ENCODE data around the gene ROPN1L. TPM values are rescaled to one million over a fixed set of nuclear protein-coding genes. Genes with fewer than 3 reads are reported as not detected.

ROPN1L gene
- total and polyA plus RNA-seq, 10 of the 15 experiments (the other 5 are each of a cell fraction or from before 2014, with no cell fraction given): 0.07 to 0.38 (median 0.22) TPM; not detected in 6

- no peak for TF ChIP-seq BHLHE40 (IDR thresholded peaks at IDR 0.05; ENCODE audit: borderline replicate concordance in 1 of 2, low read depth in 2 of 2, low read length in 1 of 2)
These were observed 50.0 kb downstream of the ROPN1L start (continued) for GRCh38 chr5:10491673-10492026.

GRCh38 chr5:10493884-10494283 lies 52.2 kb downstream of the ROPN1L start:
- H3K9me3 ChIP-seq (replicated peaks; ENCODE audit: control insufficient read depth, insufficient read depth, low read length): peaks cover 8% of the 10 kb centered on the region
- no peaks in the 10 kb centered on the region for H3K27me3 ChIP-seq (replicated peaks in 1 of 2; ENCODE audit: control insufficient read depth in 2 of 2, insufficient read depth in 2 of 2, low read length in 1 of 2)
- no peak overlapping the region for H3K9ac ChIP-seq (ENCODE audit: control insufficient read depth, insufficient read depth, low read length)
- in situ Hi-C loops (cut with MboI): no loop called here
- no peak overlapping the region for H3K4me3 ChIP-seq
- no peaks in the 10 kb centered on the region for H3K79me2 ChIP-seq (ENCODE audit: control insufficient read depth, insufficient read depth, low read length)
- SMC1A ChIA-PET (ENCODE audit: uncharacterized antibody, unreplicated experiment): interaction anchor here (1.0 kb wide), 1 partner anchor 134 kb away, joined by 3 read pairs; no protein-coding TSS in a partner anchor
- peaks cover 30% of the 10 kb centered on the region for H3K4me1 ChIP-seq (ENCODE audit: control insufficient read depth, insufficient read depth, low read length)
- WGBS (ENCODE audit: insufficient coverage, insufficient replicate concordance, low lambda C conversion rate, missing lambda C conversion rate): 29% methylated on average over 4 of the region's 4 CpGs
- BruUV-seq (replicated peaks): no TSS peak
- DNase-seq (ENCODE audit: low read depth, low spot score): no peak
- H3K4me2 ChIP-seq (ENCODE audit: control insufficient read depth, insufficient read depth): peak overlapping the region; percentile 44
- CTCF ChIA-PET: no interaction called here
- no peak overlapping the region for H2AFZ ChIP-seq (ENCODE audit: control insufficient read depth, low read depth, low read length)
- H4K20me1 ChIP-seq (ENCODE audit: control insufficient read depth, insufficient read depth): no peaks in the 10 kb centered on the region
- no peak overlapping the region for H3K27ac ChIP-seq (ENCODE audit: control insufficient read depth, insufficient read depth)
- no peaks in the 10 kb centered on the region for H3K36me3 ChIP-seq (ENCODE audit: control insufficient read depth in 2 of 2, insufficient read depth in 2 of 2, low read length in 1 of 2)
- FAIRE-seq: no peak
- intact Hi-C loops (cut with micrococcal nuclease; ENCODE audit: unreplicated experiment): loop anchor here (5.0 kb wide), 1 partner anchor 68 kb away; the partner anchor contains the start of gene ANKRD33B
- peak; percentile 17; the same call in 1 of the 3 replicates for ATAC-seq
- POLR2A ChIA-PET: no interaction called here
- RAD21 ChIA-PET (ENCODE audit: unreplicated experiment): no interaction called here
- TF ChIP-seq CEBPB (IDR thresholded peaks at IDR 0.05; ENCODE audit: borderline replicate concordance in 1 of 2, low read depth in 2 of 2, low read length in 2 of 2): no peak
- peak; percentile 85 for TF ChIP-seq EED (IDR thresholded peaks at IDR 0.05; ENCODE audit: low read depth)
- peak; percentile 93 for TF ChIP-seq RUNX3 (IDR thresholded peaks at IDR 0.05; ENCODE audit: low read length)
- peak in 1 of 2 experiments; percentile 84; a peak in 2 of 4 replicates for TF ChIP-seq ETV6 (conservative IDR thresholded peaks at IDR 0.05 in 1 of 2, IDR thresholded peaks at IDR 0.05 in 1 of 2; ENCODE audit: borderline replicate concordance in 1 of 2, low read depth in 1 of 2)
- peak; percentile 12; the same call in 1 of the 2 replicates for TF ChIP-seq SPI1 (IDR thresholded peaks at IDR 0.05; ENCODE audit: borderline replicate concordance, insufficient read depth, low read depth, low read length)
- TF ChIP-seq CREB1 (IDR thresholded peaks at IDR 0.05; ENCODE audit: low read depth): peak; percentile 31; the same call in 1 of the 2 replicates
- peak; percentile 66 for TF ChIP-seq NFIC (IDR thresholded peaks at IDR 0.05; ENCODE audit: low read depth, low read length)
- TF ChIP-seq, protein P1, sequence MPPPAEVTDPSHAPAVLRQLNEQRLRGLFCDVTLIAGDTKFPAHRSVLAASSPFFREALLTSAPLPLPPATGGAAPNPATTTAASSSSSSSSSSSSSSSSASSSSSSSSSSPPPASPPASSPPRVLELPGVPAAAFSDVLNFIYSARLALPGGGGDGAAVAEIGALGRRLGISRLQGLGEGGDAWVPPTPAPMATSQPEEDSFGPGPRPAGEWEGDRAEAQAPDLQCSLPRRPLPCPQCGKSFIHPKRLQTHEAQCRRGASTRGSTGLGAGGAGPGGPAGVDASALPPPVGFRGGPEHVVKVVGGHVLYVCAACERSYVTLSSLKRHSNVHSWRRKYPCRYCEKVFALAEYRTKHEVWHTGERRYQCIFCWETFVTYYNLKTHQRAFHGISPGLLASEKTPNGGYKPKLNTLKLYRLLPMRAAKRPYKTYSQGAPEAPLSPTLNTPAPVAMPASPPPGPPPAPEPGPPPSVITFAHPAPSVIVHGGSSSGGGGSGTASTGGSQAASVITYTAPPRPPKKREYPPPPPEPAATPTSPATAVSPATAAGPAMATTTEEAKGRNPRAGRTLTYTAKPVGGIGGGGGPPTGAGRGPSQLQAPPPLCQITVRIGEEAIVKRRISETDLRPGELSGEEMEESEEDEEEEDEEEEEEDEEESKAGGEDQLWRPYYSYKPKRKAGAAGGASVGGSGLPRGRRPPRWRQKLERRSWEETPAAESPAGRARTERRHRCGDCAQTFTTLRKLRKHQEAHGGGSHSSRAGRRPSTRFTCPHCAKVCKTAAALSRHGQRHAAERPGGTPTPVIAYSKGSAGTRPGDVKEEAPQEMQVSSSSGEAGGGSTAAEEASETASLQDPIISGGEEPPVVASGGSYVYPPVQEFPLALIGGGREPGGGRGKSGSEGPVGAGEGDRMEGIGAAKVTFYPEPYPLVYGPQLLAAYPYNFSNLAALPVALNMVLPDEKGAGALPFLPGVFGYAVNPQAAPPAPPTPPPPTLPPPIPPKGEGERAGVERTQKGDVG (CRISPR knock-in tag; IDR thresholded peaks at IDR 0.05): no peak
- TF ChIP-seq NR2F1 (conservative IDR thresholded peaks at IDR 0.05): no peak
- TF ChIP-seq CEBPZ (IDR thresholded peaks at IDR 0.05; ENCODE audit: low read depth, low read length): no peak
- TF ChIP-seq EZH2 (IDR thresholded peaks at IDR 0.05; ENCODE audit: borderline replicate concordance, control insufficient read depth, low read depth, low read length): no peak

Measured in GM12878 (cell line).